ENCODE data around the gene SEPTIN5. TPM values are rescaled to one million over a fixed set of nuclear protein-coding genes. Genes with fewer than 3 reads are reported as not detected.

SEPTIN5 gene
- total RNA-seq, 1 donor from 2014 or later, result 7.3 TPM

GRCh38 chr22:19767427-19768341 is 53.4 kb downstream of the SEPTIN5 start:
- Histone ChIP-seq H3K9me3 (ENCODE audit: insufficient read depth, low read depth, low read length) (peaks cover 3% of the 10 kb centered on the region), H3K27ac (ENCODE audit: low read depth, low read length) (no peak overlapping the region), H3K4me1 (ENCODE audit: insufficient read depth, low read length) (no peaks in the 10 kb centered on the region), H3K9ac (ENCODE audit: low read length) (no peak overlapping the region), H3K27me3 (ENCODE audit: insufficient read depth, low read length) (peaks cover 77% of the 10 kb centered on the region), H2AFZ (ENCODE audit: low read depth, low read length) (no peak overlapping the region), H4K20me1 (ENCODE audit: insufficient read depth, low read length) (peaks cover 10% of the 10 kb centered on the region), H3K79me2 (ENCODE audit: insufficient read depth, low read length) (no peaks in the 10 kb centered on the region), H3K4me2 (ENCODE audit: low read length) (no peak overlapping the region), H3K4me3 (ENCODE audit: insufficient read depth, low read depth, low read length) (no peak overlapping the region), H3K36me3 (ENCODE audit: insufficient read depth, low read length) (no peaks in the 10 kb centered on the region)
- Mint-ChIP-seq H3K9me3 (ENCODE audit: unreplicated experiment) (peaks cover 6% of the 10 kb centered on the region), H3K27ac (ENCODE audit: unreplicated experiment) (peak overlapping the region; percentile 53), H3K4me3 (ENCODE audit: unreplicated experiment) (no peak overlapping the region), H3K27me3 (ENCODE audit: low read depth, unreplicated experiment) (peaks cover 70% of the 10 kb centered on the region), H3K4me1 (ENCODE audit: low read depth, unreplicated experiment) (no peaks in the 10 kb centered on the region), H3K36me3 (ENCODE audit: low read depth, unreplicated experiment) (no peaks in the 10 kb centered on the region)
- DNase-seq (ENCODE audit: low read depth) (no peak), FAIRE-seq (no peak)
- TF ChIP-seq CTCF (IDR thresholded peaks at IDR 0.05; ENCODE audit: insufficient read depth, low read depth, low read length), result no peak
- peak; percentile 24 for TF ChIP-seq EZH2 (IDR thresholded peaks at IDR 0.05; ENCODE audit: insufficient read depth, low read length)

- Histone ChIP-seq H3K27ac (ENCODE audit: low read depth, low read length) (no peak overlapping the region), H4K20me1 (ENCODE audit: insufficient read depth, low read length) (peaks cover 9% of the 10 kb centered on the region), H3K9ac (ENCODE audit: low read length) (no peak overlapping the region), H3K4me2 (ENCODE audit: low read length) (no peak overlapping the region), H3K4me3 (ENCODE audit: insufficient read depth, low read depth, low read length) (no peak overlapping the region), H3K79me2 (ENCODE audit: insufficient read depth, low read length) (no peaks in the 10 kb centered on the region), H3K27me3 (ENCODE audit: insufficient read depth, low read length) (peaks cover 73% of the 10 kb centered on the region), H3K4me1 (ENCODE audit: insufficient read depth, low read length) (no peaks in the 10 kb centered on the region), H3K9me3 (ENCODE audit: insufficient read depth, low read depth, low read length) (no peaks in the 10 kb centered on the region), H3K36me3 (ENCODE audit: insufficient read depth, low read length) (no peaks in the 10 kb centered on the region), H2AFZ (ENCODE audit: low read depth, low read length) (no peak overlapping the region)
- Mint-ChIP-seq H3K4me3 (ENCODE audit: unreplicated experiment) (no peak overlapping the region), H3K4me1 (ENCODE audit: low read depth, unreplicated experiment) (no peaks in the 10 kb centered on the region), H3K27ac (ENCODE audit: unreplicated experiment) (no peak overlapping the region), H3K9me3 (ENCODE audit: unreplicated experiment) (peaks cover 5% of the 10 kb centered on the region), H3K27me3 (ENCODE audit: low read depth, unreplicated experiment) (peaks cover 76% of the 10 kb centered on the region), H3K36me3 (ENCODE audit: low read depth, unreplicated experiment) (no peaks in the 10 kb centered on the region)
- FAIRE-seq, result no peak
- no peak for TF ChIP-seq CTCF (IDR thresholded peaks at IDR 0.05; ENCODE audit: insufficient read depth, low read depth, low read length)
- no peak for TF ChIP-seq EZH2 (IDR thresholded peaks at IDR 0.05; ENCODE audit: insufficient read depth, low read length)
- no peak for DNase-seq (ENCODE audit: low read depth)
Observed at GRCh38 chr22:19769393-19769715, 55.1 kb downstream of the SEPTIN5 start.

Measured in astrocyte (in vitro differentiated cells and primary cell).